ENCODE data around the gene KMT2C.

GRCh38 chr7:152481082-152481481, 45.3 kb upstream of the KMT2C start:
- no peak for TF ChIP-seq CTCF (IDR thresholded peaks at IDR 0.05)
- TF ChIP-seq POLR2A (IDR thresholded peaks at IDR 0.05): no peak
